PC-3 (cell line): ENCODE measurements around the gene MC2R. TPM values are rescaled to one million over a fixed set of nuclear protein-coding genes. Genes with fewer than 3 reads are reported as not detected.

Experiments used
- ATAC-seq: fragments of 200-7000 bp; cut with Tn5 transposase; 2 replicates; pipeline ENCODE4 v1.9.1; 2020; ENCODE audit warnings: mild to moderate bottlenecking, moderate library complexity
- BruUV-seq: library from RNA; stranded (reverse); fragments of 400-500 nt; replicated peaks from 2 replicates; lab custom pipeline; 2021; lab: Mats Ljungman, UMichigan
- CTCF ChIA-PET: fragments of 300-600 bp; sonication (Branson Sonifier 250); formaldehyde crosslinking; loops from one replicate; lab custom pipeline; 2022; ENCODE audit warnings: antibody characterized with exemption; lab: Charles Lee
- POLR2A ChIA-PET: fragments of 300-600 bp; sonication (Branson Sonifier 250); formaldehyde crosslinking; loops from one replicate; lab custom pipeline; 2022; ENCODE audit warnings: antibody characterized with exemption; ENCODE audit not compliant: unreplicated experiment; lab: Charles Lee
- DNase-seq: peaks from one replicate; pipeline ENCODE4 v3.0.0-alpha.2; 2015
- H2AFZ ChIP-seq: fragments of 300-600 bp; sonication (generic); 2 replicates; pipeline ENCODE4 v1.6.0; 2016; ENCODE audit warnings: antibody characterized with exemption, low read length
- H3F3A ChIP-seq: fragments of 300-600 bp; sonication (generic); one replicate; pipeline ENCODE4 v1.6.0; 2017; ENCODE audit warnings: antibody characterized with exemption, low read length, control low read depth, mild to moderate bottlenecking; ENCODE audit not compliant: unreplicated experiment
- H3K27ac ChIP-seq: fragments of 300-600 bp; sonication (generic); 2 replicates; pipeline ENCODE4 v1.5.1; 2016; ENCODE audit warnings: mild to moderate bottlenecking, low read length
- H3K27me3 ChIP-seq: fragments of 300-600 bp; sonication (generic); 2 replicates; pipeline ENCODE4 v1.6.1; 2016; ENCODE audit warnings: low read length, mixed read lengths
- H3K36me3 ChIP-seq: fragments of 300-600 bp; sonication (generic); 2 replicates; pipeline ENCODE4 v1.6.1; 2016; ENCODE audit warnings: low read depth, mixed run types, low read length, mixed read lengths
- H3K4me1 ChIP-seq: fragments of 300-600 bp; sonication (generic); 2 replicates; pipeline ENCODE4 v1.5.1; 2016; ENCODE audit warnings: low read length; ENCODE audit not compliant: insufficient read depth
- H3K4me2 ChIP-seq: fragments of 300-600 bp; sonication (generic); 2 replicates; pipeline ENCODE4 v1.6.0; 2016; ENCODE audit warnings: low read length
- H3K4me3 ChIP-seq: fragments of 300-600 bp; sonication (generic); 2 replicates; pipeline ENCODE4 v1.5.1; 2016; ENCODE audit warnings: mild to moderate bottlenecking, low read length, mixed read lengths
- H3K79me2 ChIP-seq: fragments of 300-600 bp; sonication (generic); 2 replicates; pipeline ENCODE4 v1.6.1; 2017; ENCODE audit warnings: low read length, mixed read lengths
- H3K9ac ChIP-seq: fragments of 300-600 bp; sonication (generic); 2 replicates; pipeline ENCODE4 v1.6.0; 2016; ENCODE audit warnings: mild to moderate bottlenecking, low read length
- H3K9me2 ChIP-seq: fragments of 300-600 bp; sonication (generic); replicated peaks from 2 replicates; pipeline ENCODE4 v1.6.1; 2016; ENCODE audit warnings: mixed run types, low read length, mixed read lengths
- H3K9me3 ChIP-seq: fragments of 300-600 bp; sonication (generic); 2 replicates; pipeline ENCODE4 v1.6.1; 2016; ENCODE audit warnings: low read length, mixed read lengths
- H4K20me1 ChIP-seq: fragments of 300-600 bp; sonication (generic); 2 replicates; pipeline ENCODE4 v1.6.1; 2016; ENCODE audit warnings: low read length, mixed read lengths
- CTCF ChIP-seq: fragments of 300-600 bp; sonication (generic); conservative IDR thresholded peaks from 2 replicates; pipeline ENCODE4 v1.5.1; 2017; ENCODE audit warnings: antibody characterized with exemption, low read depth, mild to moderate bottlenecking, low read length
- EZH2 ChIP-seq: fragments of 300-600 bp; sonication (generic); IDR thresholded peaks from one replicate; pipeline ENCODE4 v1.6.1; 2017; ENCODE audit warnings: antibody characterized with exemption, mild to moderate bottlenecking, low read length; ENCODE audit not compliant: unreplicated experiment
- EZH2phosphoT487 ChIP-seq: fragments of 300-600 bp; sonication (generic); IDR thresholded peaks from 2 replicates; pipeline ENCODE4 v1.6.1; 2018; ENCODE audit warnings: mild to moderate bottlenecking, antibody characterized with exemption, low read length, borderline replicate concordance
- intact Hi-C: fragments of 100-400 bp; cut with micrococcal nuclease; formaldehyde crosslinking; loops from 2 replicates; pipeline ENCODE4 v1.9.0; 2023
- total RNA-seq: library from RNA; depleted of rRNA; stranded (reverse); fragments of >200 nt; gene quantifications from 2 replicates; pipeline ENCODE4 v1.2.3, GENCODE V29; 2014

Gene MC2R
- total RNA-seq, 1 experiment from 2014 or later, result not detected

DNA sequence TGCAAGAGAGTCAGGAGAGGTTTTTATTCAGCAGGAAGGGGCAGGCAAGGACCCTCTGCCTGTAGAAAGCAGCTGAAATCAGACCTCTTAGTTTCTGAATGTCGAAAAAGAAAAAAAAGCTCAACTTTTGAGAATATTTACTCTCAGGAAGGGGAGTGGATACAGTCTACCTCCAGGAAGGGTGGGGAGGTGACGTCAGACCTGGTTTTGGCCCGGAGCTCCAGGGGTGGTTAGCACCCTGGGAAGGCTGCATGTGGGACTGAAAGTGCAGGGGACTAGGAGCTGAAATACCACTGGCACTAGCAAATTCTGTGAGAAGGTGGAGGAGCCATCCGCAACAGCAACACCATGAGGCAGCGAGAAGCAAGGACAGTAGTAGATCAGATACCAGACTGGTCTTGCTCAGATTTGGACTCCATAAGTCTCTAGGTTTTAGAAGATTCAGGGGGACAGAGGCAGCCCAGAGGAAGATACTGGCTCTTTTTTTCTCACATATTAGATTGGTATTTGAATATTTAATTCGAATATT, 19.8 kb downstream of the MC2R start:
- H3K4me3 ChIP-seq, result no peak overlapping the region

GRCh38 chr18:13894531-13894930, 20.8 kb downstream of the MC2R start:
- no peak for DNase-seq
- POLR2A ChIA-PET, result no interaction called here

More for the DNA sequence above, 19.8 kb downstream of the MC2R start:
- no peaks in the 10 kb centered on the region for H3K79me2 ChIP-seq
- H3K4me2 ChIP-seq, result no peak overlapping the region
- H3K27ac ChIP-seq, result no peak overlapping the region
- DNase-seq, result no peak
- intact Hi-C loops, result no loop called here
- H3F3A ChIP-seq, result no peaks in the 10 kb centered on the region
- no peak overlapping the region for H3K9ac ChIP-seq
- no peak overlapping the region for H2AFZ ChIP-seq
- peaks cover 4% of the 10 kb centered on the region; the same call in 1 of the 2 replicates for H3K4me1 ChIP-seq
- no peaks in the 10 kb centered on the region for H4K20me1 ChIP-seq
- H3K27me3 ChIP-seq, result 0 out of 2 replicates have a peak, but pooled peaks cover 5% of the 10 kb centered on the region
- no peaks in the 10 kb centered on the region for H3K36me3 ChIP-seq
- ATAC-seq, result no peak
- BruUV-seq, result no TSS peak
- H3K9me3 ChIP-seq, result no peaks in the 10 kb centered on the region
- ChIA-PET POLR2A (no interaction called here), CTCF (no interaction called here)
- TF ChIP-seq EZH2phosphoT487, result no peak
- TF ChIP-seq CTCF, result no peak
- TF ChIP-seq EZH2, result no peak
- no peaks in the 10 kb centered on the region for H3K9me2 ChIP-seq

More at GRCh38 chr18:13894531-13894930, 20.8 kb downstream of the MC2R start:
- no peak for ATAC-seq
- H3K36me3 ChIP-seq, result no peaks in the 10 kb centered on the region
- no peak for TF ChIP-seq EZH2phosphoT487
- no peak for TF ChIP-seq EZH2
- TF ChIP-seq CTCF, result no peak
- no peaks in the 10 kb centered on the region for H3F3A ChIP-seq
- H3K27ac ChIP-seq, result no peak overlapping the region
- no peak overlapping the region for H3K4me3 ChIP-seq
- peaks cover 12% of the 10 kb centered on the region; the same call in 1 of the 2 replicates for H3K27me3 ChIP-seq
- H3K9ac ChIP-seq, result no peak overlapping the region
- no TSS peak for BruUV-seq
- no peak overlapping the region for H2AFZ ChIP-seq
- H4K20me1 ChIP-seq, result no peaks in the 10 kb centered on the region
- CTCF ChIA-PET, result no interaction called here
- no peak overlapping the region for H3K4me2 ChIP-seq
- no peaks in the 10 kb centered on the region for H3K9me3 ChIP-seq
- no peaks in the 10 kb centered on the region for H3K9me2 ChIP-seq
- intact Hi-C loops, result no loop called here
- peaks cover 4% of the 10 kb centered on the region; the same call in 1 of the 2 replicates for H3K4me1 ChIP-seq
- H3K79me2 ChIP-seq, result no peaks in the 10 kb centered on the region
